AG04450 (cell line): ENCODE measurements around the gene LARGE1. TPM values are rescaled to one million over a fixed set of nuclear protein-coding genes. Genes with fewer than 3 reads are reported as not detected.

ENCODE experiments used
- CTCF ChIA-PET: fragments of 300-600, 350-600 bp; formaldehyde crosslinking; extraction: SDS; loops from one replicate; lab custom pipeline; 2022; ENCODE audit warnings: antibody characterized with exemption, inconsistent platforms; lab: Charles Lee
- POLR2A ChIA-PET: fragments of 350-600 bp; formaldehyde crosslinking; extraction: SDS; loops from one replicate; lab custom pipeline; 2021; ENCODE audit warnings: antibody characterized with exemption, inconsistent platforms; lab: Yijun Ruan, JAX
- DNase-seq: peaks from one replicate; pipeline ENCODE4 v3.0.0-alpha.2; 2011; ENCODE audit warnings: low read depth, low spot score
- H3K27ac ChIP-seq: one replicate; pipeline ENCODE4 v1.5.1; 2012; ENCODE audit warnings: low read depth, low read length, control low read depth
- H3K27me3 ChIP-seq: one replicate; pipeline ENCODE4 v1.6.0; 2012; ENCODE audit warnings: low read length; ENCODE audit not compliant: control insufficient read depth, insufficient read depth
- H3K4me3 ChIP-seq: 2 replicates; pipeline ENCODE4 v1.5.1; 2011; ENCODE audit warnings: mild to moderate bottlenecking, low read depth, low read length, control low read depth
- H3K9me3 ChIP-seq: 2 replicates; pipeline ENCODE4 v1.5.1; 2012; ENCODE audit warnings: low read length; ENCODE audit not compliant: control insufficient read depth, insufficient read depth
- CTCF ChIP-seq: IDR thresholded peaks from 2 replicates; pipeline ENCODE4 v1.5.1; 2011; ENCODE audit warnings: low read depth, low read length, control low read depth, inconsistent platforms
- polyA plus RNA-seq: library from polyadenylated mRNA; depleted of rRNA; stranded (reverse); fragments of >200 nt; gene quantifications from 2 replicates; pipeline ENCODE4 v1.2.3, GENCODE V29; 2011

Gene LARGE1
- polyA plus RNA-seq, 1 experiment: 8.4 TPM

DNA sequence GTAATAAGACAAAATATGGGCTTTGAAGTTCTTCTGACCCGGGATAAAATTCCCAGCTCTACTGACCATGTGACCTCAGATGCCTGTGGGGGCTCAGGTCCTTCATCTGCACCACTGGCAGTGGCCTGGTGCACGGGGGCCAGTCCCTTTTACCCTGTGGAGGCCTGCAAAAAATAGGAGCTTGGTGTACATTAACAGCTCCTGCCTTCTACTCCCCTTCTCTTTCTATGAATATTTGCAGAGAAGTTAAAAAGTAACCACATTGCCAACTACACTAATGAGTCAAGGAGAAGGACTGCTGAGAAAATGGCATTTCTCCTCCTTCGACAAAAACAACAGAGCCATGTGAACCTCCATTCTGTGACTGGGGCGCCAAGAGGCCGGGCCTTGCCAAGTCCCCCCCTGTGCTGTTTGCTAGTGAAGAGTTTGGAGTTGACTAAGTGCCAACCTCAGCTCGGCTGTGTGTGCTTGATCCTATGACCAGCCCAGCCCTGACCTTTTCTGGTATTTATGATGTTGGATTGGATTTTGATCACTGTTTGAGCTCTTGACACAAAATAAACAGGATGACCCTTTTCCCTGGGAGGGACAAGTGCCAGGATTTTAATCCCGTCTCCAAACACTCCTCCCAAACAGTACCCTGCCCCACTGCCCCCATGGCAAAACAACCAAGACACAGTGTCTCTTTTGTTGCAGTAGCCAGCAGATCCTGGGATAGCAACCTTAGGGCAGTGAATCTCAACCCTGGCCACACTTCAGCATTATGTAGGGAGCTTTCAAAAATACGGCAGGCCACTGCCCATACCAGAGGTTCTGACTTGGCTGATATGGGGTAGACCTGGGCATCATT, 380.1 kb downstream of the LARGE1 start:
- Histone ChIP-seq H3K9me3 (no peaks in the 10 kb centered on the region; the same call in 1 of the 2 replicates), H3K27ac (no peak overlapping the region), H3K27me3 (no peaks in the 10 kb centered on the region), H3K4me3 (no peak overlapping the region)
- CTCF ChIA-PET: interaction anchor here (1.1 to 1.2 kb wide), 2 partner anchors 21 to 24 kb away, joined by 3 to 5 read pairs; no protein-coding TSS in a partner anchor
- no peak for DNase-seq
- no peak for TF ChIP-seq CTCF
- POLR2A ChIA-PET: no interaction called here

DNA sequence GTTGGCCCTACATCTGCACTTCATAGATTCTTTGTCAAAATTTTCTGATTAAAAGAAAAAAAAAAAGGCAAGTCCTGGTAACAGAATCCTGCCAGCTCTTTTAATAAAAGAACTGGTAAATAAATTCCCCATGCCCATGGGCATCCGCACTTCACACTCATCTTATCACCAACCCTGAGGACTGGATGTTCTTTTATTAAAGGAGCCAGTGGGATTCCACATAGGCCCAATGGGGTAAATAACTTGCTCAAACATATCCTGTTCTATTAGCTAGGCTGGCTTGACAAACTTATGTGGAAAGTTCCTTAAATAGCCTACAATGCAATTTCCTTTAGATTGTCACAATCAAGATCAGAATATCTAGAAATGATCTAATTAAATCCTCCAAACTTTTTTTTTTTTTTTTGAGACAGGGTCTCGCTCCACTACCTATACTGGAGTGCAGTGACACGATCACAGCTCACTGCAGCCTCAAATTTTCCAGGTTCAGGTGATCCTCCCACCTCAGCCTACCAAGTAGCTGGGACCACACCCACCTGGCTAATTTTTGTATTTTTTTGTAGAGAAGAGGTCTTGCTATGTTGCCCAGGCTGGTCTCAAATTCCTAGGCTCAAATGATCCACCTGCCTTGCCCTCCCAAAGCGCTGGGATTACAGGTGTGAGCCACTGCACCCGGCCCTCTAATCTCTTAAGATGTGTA, 380.9 kb downstream of the LARGE1 start:
- ChIA-PET POLR2A (no interaction called here), CTCF (interaction anchor here (0.7 to 1.2 kb wide), 2 partner anchors 21 to 24 kb away, joined by 3 read pairs; no protein-coding TSS in a partner anchor)
- Histone ChIP-seq H3K27ac (no peak overlapping the region), H3K27me3 (no peaks in the 10 kb centered on the region), H3K4me3 (no peak overlapping the region), H3K9me3 (no peaks in the 10 kb centered on the region; the same call in 1 of the 2 replicates)
- TF ChIP-seq CTCF: no peak
- DNase-seq: no peak

GRCh38 chr22:33538277-33538885, 381.9 kb downstream of the LARGE1 start:
- DNase-seq: no peak
- H3K27me3 ChIP-seq: no peaks in the 10 kb centered on the region
- no peak for TF ChIP-seq CTCF
- no peaks in the 10 kb centered on the region; the same call in 1 of the 2 replicates for H3K9me3 ChIP-seq
- no peak overlapping the region for H3K4me3 ChIP-seq
- ChIA-PET CTCF (no interaction called here), POLR2A (no interaction called here)
- H3K27ac ChIP-seq: no peak overlapping the region

GRCh38 chr22:33537059-33537458, 383.2 kb downstream of the LARGE1 start:
- no peak for DNase-seq
- no peak for TF ChIP-seq CTCF
- Histone ChIP-seq H3K4me3 (no peak overlapping the region), H3K9me3 (no peaks in the 10 kb centered on the region; the same call in 1 of the 2 replicates), H3K27ac (no peak overlapping the region), H3K27me3 (no peaks in the 10 kb centered on the region)
- ChIA-PET CTCF (no interaction called here), POLR2A (no interaction called here)
